Upper lobe of left lung (tissue), 6 donors: ENCODE data around the gene CCND3. TPM values are rescaled to one million over a fixed set of nuclear protein-coding genes. Genes with fewer than 3 reads are reported as not detected.

ENCODE experiments used
- ATAC-seq, 2 donors: fragments of 200-7000 bp; cut with Tn5 transposase; one replicate each; pipeline ENCODE4 v1.9.1; 2022; ENCODE audit warnings: mild to moderate bottlenecking in 2 of 2, moderate library complexity in 2 of 2; ENCODE audit not compliant: low FRiP score in 2 of 2
- DNase-seq, 2 donors: peaks; one replicate each; pipeline ENCODE4 v3.0.0-alpha.2; 2019 to 2020
- H3K27ac ChIP-seq, 4 donors: fragments of 200-600 bp; sonication (generic); one replicate each; pipeline ENCODE4 v1.5.1; 2016 to 2019
- H3K27me3 ChIP-seq, 4 donors: fragments of 200-600 bp; sonication (generic); one replicate each; pipeline ENCODE4 v1.5.1; 2017 to 2019
- H3K36me3 ChIP-seq, 4 donors: fragments of 200-600 bp; sonication (generic); one replicate each; pipeline ENCODE4 v1.5.1; 2016 to 2019
- H3K4me1 ChIP-seq, 4 donors: fragments of 200-600 bp; sonication (generic); one replicate each; pipeline ENCODE4 v1.5.1; 2018 to 2019
- H3K4me3 ChIP-seq, 4 donors: fragments of 200-600 bp; sonication (generic); one replicate each; pipeline ENCODE4 v1.5.1; 2017 to 2019; ENCODE audit warnings: mild to moderate bottlenecking in 2 of 4, moderate library complexity in 1 of 4
- H3K9me3 ChIP-seq, 4 donors: fragments of 200-600 bp; sonication (generic); one replicate each; pipeline ENCODE4 v1.5.1; 2018 to 2019
- EP300 ChIP-seq, 4 donors: sonication (generic); formaldehyde crosslinking; IDR thresholded peaks; one replicate each; pipeline ENCODE4 v1.5.1; 2017; ENCODE audit warnings: antibody characterized with exemption in 4 of 4, control low read depth in 2 of 4
- POLR2A ChIP-seq, 4 donors: fragments of 450-650 bp; IDR thresholded peaks; one replicate each; pipeline ENCODE4 v1.5.1; 2016 to 2017; ENCODE audit warnings: antibody characterized with exemption in 4 of 4, mild to moderate bottlenecking in 2 of 4
- POLR2AphosphoS5 ChIP-seq, 2 donors: sonication (generic); formaldehyde crosslinking; IDR thresholded peaks; one replicate each; pipeline ENCODE4 v1.5.1; 2017; ENCODE audit warnings: antibody characterized with exemption in 2 of 2
- WGBS, 2 donors: methylation state at CpG; one replicate each; pipeline ENCODE4 v1.1.5; 2017 to 2018; 5-methylcytosine and 5-hydroxymethylcytosine counted together
- total RNA-seq, 6 donors: library from RNA; depleted of rRNA in 4 of 6; stranded (reverse); fragments of >200 nt in 4 of 6; gene quantifications; one replicate each; pipeline versions ENCODE4 v1.1.0 to v1.2.1, GENCODE V29; 2016 to 2021
- TF ChIP-seq, protein P1 (sequence below), 6 experiments: fragments of 450-650 bp in 4 of 6; fragments of 200-600 bp in 2 of 6; sonication (generic) in 2 of 6; IDR thresholded peaks; one replicate each; pipeline ENCODE4 v1.5.1; 2016 to 2019; ENCODE audit warnings: antibody characterized with exemption in 6 of 6
- donor health status: DM: no; HTN: no; CAD: no; lungs with moderate emphysema.
- donor health status: DM: no; HTN: yes; CAD: no; lungs with severe emphysema.

CCND3 gene
- total RNA-seq, 6 donors from 2014 or later, result 138 to 305 (median 211) TPM

DNA sequence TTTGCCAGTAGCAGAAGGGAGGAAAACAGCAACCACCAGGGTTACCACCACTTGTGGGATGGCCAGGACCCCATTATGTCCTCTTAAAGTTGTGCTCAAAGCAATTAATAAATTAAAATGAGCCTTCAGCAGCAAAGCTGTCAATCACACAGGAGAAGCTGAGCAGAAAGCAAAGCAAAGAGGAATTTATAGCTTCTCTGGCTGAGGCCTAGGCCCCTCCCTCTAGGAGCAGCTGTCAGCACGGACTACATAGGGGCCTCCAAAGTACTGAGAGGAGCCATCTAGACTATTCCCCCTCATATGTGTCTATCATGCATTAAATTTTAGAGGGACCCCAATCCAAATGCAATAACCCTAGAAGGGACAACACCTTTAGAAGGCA, 6.4 kb downstream of the CCND3 start:
- 56 to 57% methylated on average over 1 of the region's 1 CpG for WGBS, 2 donors
- peak overlapping the region in 3 of 4 donors; percentile 21 to 85 (median 35) for H3K27ac ChIP-seq
- H3K27me3 ChIP-seq, result no peaks in the 10 kb centered on the region
- ATAC-seq, result no peak
- H3K9me3 ChIP-seq, result no peaks in the 10 kb centered on the region
- TF ChIP-seq EP300 (IDR thresholded peaks at IDR 0.05) (no peak), POLR2A (IDR thresholded peaks at IDR 0.05) (no peak), POLR2AphosphoS5 (IDR thresholded peaks at IDR 0.05) (no peak)
- TF ChIP-seq, protein P1, sequence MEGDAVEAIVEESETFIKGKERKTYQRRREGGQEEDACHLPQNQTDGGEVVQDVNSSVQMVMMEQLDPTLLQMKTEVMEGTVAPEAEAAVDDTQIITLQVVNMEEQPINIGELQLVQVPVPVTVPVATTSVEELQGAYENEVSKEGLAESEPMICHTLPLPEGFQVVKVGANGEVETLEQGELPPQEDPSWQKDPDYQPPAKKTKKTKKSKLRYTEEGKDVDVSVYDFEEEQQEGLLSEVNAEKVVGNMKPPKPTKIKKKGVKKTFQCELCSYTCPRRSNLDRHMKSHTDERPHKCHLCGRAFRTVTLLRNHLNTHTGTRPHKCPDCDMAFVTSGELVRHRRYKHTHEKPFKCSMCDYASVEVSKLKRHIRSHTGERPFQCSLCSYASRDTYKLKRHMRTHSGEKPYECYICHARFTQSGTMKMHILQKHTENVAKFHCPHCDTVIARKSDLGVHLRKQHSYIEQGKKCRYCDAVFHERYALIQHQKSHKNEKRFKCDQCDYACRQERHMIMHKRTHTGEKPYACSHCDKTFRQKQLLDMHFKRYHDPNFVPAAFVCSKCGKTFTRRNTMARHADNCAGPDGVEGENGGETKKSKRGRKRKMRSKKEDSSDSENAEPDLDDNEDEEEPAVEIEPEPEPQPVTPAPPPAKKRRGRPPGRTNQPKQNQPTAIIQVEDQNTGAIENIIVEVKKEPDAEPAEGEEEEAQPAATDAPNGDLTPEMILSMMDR (IDR thresholded peaks at IDR 0.05), result no peak
- H3K36me3 ChIP-seq, result peaks cover 37 to 72% (median 61%) of the 10 kb centered on the region in 4 donors
- no peak overlapping the region for H3K4me3 ChIP-seq
- H3K4me1 ChIP-seq, result peaks cover 51 to 54% (median 53%) of the 10 kb centered on the region in 4 donors
- no peak for DNase-seq

DNA sequence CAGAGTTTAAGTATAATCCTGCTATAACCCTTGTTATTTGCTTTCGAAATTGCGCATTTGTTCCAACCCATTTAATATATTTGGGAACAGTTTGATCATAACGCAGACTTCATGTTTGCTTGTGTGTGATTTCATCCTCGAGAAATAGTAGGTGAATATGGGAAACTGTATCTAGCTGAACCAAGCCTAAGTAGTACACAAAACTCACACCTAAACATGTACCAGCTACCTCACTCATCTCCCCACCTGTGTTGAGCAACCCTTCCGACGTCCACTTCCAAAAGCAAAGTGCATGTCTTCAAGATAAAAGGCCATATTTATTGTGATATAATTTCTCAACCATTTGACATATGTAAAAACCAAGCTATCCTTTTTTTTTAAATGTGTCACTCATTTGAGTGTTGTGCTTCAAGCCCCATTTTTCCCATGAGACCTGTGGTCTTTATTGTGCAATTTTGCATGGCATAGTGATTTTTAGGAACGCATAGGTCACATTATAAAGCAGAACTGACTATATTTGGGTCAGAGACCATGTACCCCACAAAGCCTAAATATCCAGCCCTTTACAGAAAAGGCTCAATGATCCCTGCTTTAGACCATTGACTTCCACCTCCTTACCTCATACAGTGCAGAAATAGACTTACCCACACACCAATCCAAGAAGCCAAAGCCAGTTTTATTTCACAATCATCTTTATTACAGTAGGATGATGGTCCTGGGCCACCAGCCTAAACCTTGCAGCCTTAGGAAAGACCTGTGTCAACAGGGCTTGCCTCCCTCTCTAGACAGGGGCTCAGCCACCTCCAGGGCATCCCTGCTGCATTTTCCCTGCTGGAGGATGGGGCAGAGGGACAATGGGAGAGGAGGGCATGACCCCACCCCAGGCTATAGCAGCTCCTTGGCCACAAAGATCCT, 7.1 kb downstream of the CCND3 start:
- H3K4me3 ChIP-seq, result no peak overlapping the region
- H3K9me3 ChIP-seq, result no peaks in the 10 kb centered on the region
- H3K27me3 ChIP-seq, result no peaks in the 10 kb centered on the region
- 76 to 78% methylated on average over 7 of the region's 7 CpGs for WGBS, 2 donors
- ATAC-seq (no peak), DNase-seq (no peak)
- peaks cover 44 to 48% (median 46%) of the 10 kb centered on the region in 4 donors for H3K4me1 ChIP-seq
- TF ChIP-seq POLR2AphosphoS5 (IDR thresholded peaks at IDR 0.05) (no peak), POLR2A (IDR thresholded peaks at IDR 0.05) (peak in 1 of 4 donors; percentile 19)
- peak overlapping the region in 2 of 4 donors; percentile 21 to 35 for H3K27ac ChIP-seq
- peaks cover 37 to 78% (median 68%) of the 10 kb centered on the region in 4 donors for H3K36me3 ChIP-seq

DNA sequence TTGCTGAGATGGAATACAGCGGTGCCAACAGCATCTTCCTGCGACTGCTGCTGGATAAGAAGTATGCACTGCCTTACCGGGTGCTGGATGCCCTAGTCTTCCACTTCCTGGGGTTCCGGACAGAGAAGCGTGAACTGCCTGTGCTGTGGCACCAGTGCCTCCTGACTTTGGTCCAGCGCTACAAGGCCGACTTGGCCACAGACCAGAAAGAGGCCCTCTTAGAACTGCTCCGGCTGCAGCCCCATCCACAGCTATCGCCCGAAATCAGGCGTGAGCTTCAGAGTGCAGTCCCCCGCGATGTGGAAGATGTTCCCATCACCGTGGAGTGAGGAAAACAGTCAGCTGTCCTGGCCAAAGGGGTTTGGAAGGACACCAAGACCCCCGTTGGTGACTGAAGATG, 9.2 kb downstream of the CCND3 start:
- DNase-seq (no peak), ATAC-seq (no peak)
- WGBS, 2 donors, result 89 to 94% methylated on average over 13 to 15 of the region's 15 CpGs
- TF ChIP-seq, protein P1 (IDR thresholded peaks at IDR 0.05), result no peak
- no peak for TF ChIP-seq POLR2A (IDR thresholded peaks at IDR 0.05)
- no peak for TF ChIP-seq POLR2AphosphoS5 (IDR thresholded peaks at IDR 0.05)
- TF ChIP-seq EP300 (IDR thresholded peaks at IDR 0.05), result no peak
- Histone ChIP-seq H3K27me3 (no peaks in the 10 kb centered on the region), H3K4me3 (no peak overlapping the region), H3K36me3 (peaks cover 41 to 99% (median 83%) of the 10 kb centered on the region in 4 donors), H3K27ac (no peak overlapping the region), H3K9me3 (no peaks in the 10 kb centered on the region), H3K4me1 (peaks cover 23 to 26% (median 25%) of the 10 kb centered on the region in 4 donors)

DNA sequence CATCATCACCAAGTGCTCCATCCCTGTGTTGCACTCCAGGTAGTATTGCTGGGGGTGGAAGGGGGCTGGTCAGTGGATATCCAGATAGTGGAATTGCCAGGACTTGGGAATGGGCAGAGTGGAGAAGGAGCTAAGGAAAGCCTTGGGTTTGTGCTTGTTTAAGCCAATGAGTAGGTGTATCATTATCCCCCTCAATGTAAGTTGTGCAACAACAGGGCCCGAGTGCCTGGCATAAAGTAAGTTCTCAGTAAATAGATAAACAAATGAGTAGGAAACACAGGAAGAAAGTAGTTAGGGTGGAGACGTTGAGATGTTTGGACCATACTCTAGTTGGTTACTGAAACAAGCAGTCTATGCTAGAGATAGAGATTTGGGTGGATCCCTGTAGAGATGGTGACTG, 9.8 kb downstream of the CCND3 start:
- H3K27ac ChIP-seq, result no peak overlapping the region
- WGBS, 2 donors, result 29 to 35% methylated on average over 2 of the region's 2 CpGs
- H3K36me3 ChIP-seq, result peaks cover 42 to 99% (median 83%) of the 10 kb centered on the region in 4 donors
- TF ChIP-seq EP300 (IDR thresholded peaks at IDR 0.05), result no peak
- H3K4me1 ChIP-seq, result peaks cover 17 to 20% (median 19%) of the 10 kb centered on the region in 4 donors
- no peak overlapping the region for H3K4me3 ChIP-seq
- DNase-seq (no peak), ATAC-seq (no peak)
- no peaks in the 10 kb centered on the region for H3K9me3 ChIP-seq
- H3K27me3 ChIP-seq, result no peaks in the 10 kb centered on the region

DNA sequence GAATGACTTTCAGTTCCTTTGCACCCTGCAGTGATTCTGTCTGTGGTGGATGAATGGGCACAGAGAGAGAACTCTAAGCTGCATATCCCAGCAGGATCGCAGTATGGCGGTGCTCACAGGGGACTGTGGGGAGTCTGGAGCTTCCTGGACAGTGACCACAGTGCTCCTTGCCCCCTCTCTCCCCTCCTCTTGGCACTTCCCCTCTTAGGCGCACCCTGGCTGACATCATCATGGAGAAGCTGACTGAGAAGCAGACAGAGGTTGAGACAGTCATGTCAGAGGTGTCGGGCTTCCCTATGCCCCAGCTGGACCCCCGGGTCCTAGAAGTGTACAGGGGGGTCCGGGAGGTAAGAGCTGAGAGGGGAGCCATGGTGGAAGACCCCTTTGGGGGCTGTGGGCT, 11.7 kb downstream of the CCND3 start:
- ATAC-seq, result peak; percentile 23 to 42
- DNase-seq, result no peak
- H3K27ac ChIP-seq, result no peak overlapping the region
- no peaks in the 10 kb centered on the region for H3K9me3 ChIP-seq
- TF ChIP-seq, protein P1 (IDR thresholded peaks at IDR 0.05), result no peak
- TF ChIP-seq POLR2AphosphoS5 (IDR thresholded peaks at IDR 0.05) (no peak), POLR2A (IDR thresholded peaks at IDR 0.05) (no peak), EP300 (IDR thresholded peaks at IDR 0.05) (no peak)
- H3K4me1 ChIP-seq, result peaks cover 0 to 4% (median under 1%) of the 10 kb centered on the region in 4 donors
- H3K4me3 ChIP-seq, result no peak overlapping the region
- H3K36me3 ChIP-seq, result peaks cover 33 to 86% (median 70%) of the 10 kb centered on the region in 4 donors
- no peaks in the 10 kb centered on the region for H3K27me3 ChIP-seq
- WGBS, 2 donors, result 79 to 87% methylated on average over 4 to 6 of the region's 6 CpGs
